Natural killer cell (primary cell): ENCODE measurements around the gene SPTBN4. TPM values are rescaled to one million over a fixed set of nuclear protein-coding genes. Genes with fewer than 3 reads are reported as not detected.
A peak's percentile ranks its signal among the peaks of the same experiment; 100 is the strongest.

Experiments used
- ATAC-seq, 3 donors: fragments of 150-1000 bp in 2 of 3; fragments of 200-7000 bp in 1 of 3; cut with Tn5 transposase; 1 replicate in 1 of 3; 2 replicates in 2 of 3; pipeline ENCODE4 v1.10.0; 2021; ENCODE audit warnings: mild to moderate bottlenecking in 2 of 3, moderate library complexity in 2 of 3
- DNase-seq, 2 donors: peaks; one replicate each; pipeline versions ENCODE4 v3.0.0 to v3.0.0-alpha.2; 2013 to 2021; ENCODE audit warnings: mixed read lengths in 1 of 2
- H3K27ac ChIP-seq: one replicate; pipeline ENCODE4 v1.5.1; 2013; ENCODE audit warnings: mild to moderate bottlenecking, low read length
- H3K27me3 ChIP-seq: one replicate; pipeline ENCODE4 v1.6.1; 2013; ENCODE audit warnings: low read length; ENCODE audit not compliant: control insufficient read depth, insufficient read depth
- H3K36me3 ChIP-seq: one replicate; pipeline ENCODE4 v1.6.1; 2013; ENCODE audit warnings: low read length; ENCODE audit not compliant: control insufficient read depth, insufficient read depth
- H3K4me1 ChIP-seq: one replicate; pipeline ENCODE4 v1.6.1; 2013; ENCODE audit warnings: low read length; ENCODE audit not compliant: control insufficient read depth, insufficient read depth
- H3K4me3 ChIP-seq: one replicate; pipeline ENCODE4 v1.5.1; 2013; ENCODE audit warnings: low read length
- H3K9me3 ChIP-seq: one replicate; pipeline ENCODE4 v1.6.1; 2013; ENCODE audit warnings: low read length; ENCODE audit not compliant: control insufficient read depth, insufficient read depth
- H3K27ac Mint-ChIP-seq, 2 donors: one replicate each; pipeline ENCODE4 v1.8.0; 2022; ENCODE audit warnings: mild to moderate bottlenecking in 2 of 2, mixed read lengths in 2 of 2, moderate library complexity in 1 of 2
- H3K27me3 Mint-ChIP-seq, 2 donors: one replicate each; pipeline ENCODE4 v1.8.0; 2022; ENCODE audit warnings: low read depth in 2 of 2, mixed read lengths in 2 of 2
- H3K36me3 Mint-ChIP-seq: one replicate; pipeline ENCODE4 v1.8.0; 2022; ENCODE audit warnings: mixed read lengths
- H3K4me1 Mint-ChIP-seq, 2 donors: one replicate each; pipeline ENCODE4 v1.8.0; 2022; ENCODE audit warnings: mixed read lengths in 2 of 2
- H3K4me3 Mint-ChIP-seq: one replicate; pipeline ENCODE4 v1.8.0; 2022; ENCODE audit warnings: mild to moderate bottlenecking, moderate library complexity, mixed read lengths
- H3K9me3 Mint-ChIP-seq, 2 donors: one replicate each; pipeline ENCODE4 v1.8.0; 2022; ENCODE audit warnings: mixed read lengths in 2 of 2
- CTCF ChIP-seq: fragments of 200-600 bp; IDR thresholded peaks from one replicate; pipeline ENCODE4 v1.8.0; 2022; ENCODE audit warnings: antibody characterized with exemption
- WGBS: methylation state at CpG from one replicate; pipeline ENCODE4 v1.1.7; 2013; ENCODE audit warnings: missing lambda C conversion rate; ENCODE audit not compliant: insufficient coverage; 5-methylcytosine and 5-hydroxymethylcytosine counted together
- intact Hi-C: fragments of 100-400 bp; cut with micrococcal nuclease; formaldehyde crosslinking; loops from one replicate; pipeline ENCODE4 v1.14.2; 2022
- total RNA-seq, 4 donors: library from RNA; stranded (reverse); fragments of 120-200 nt in 1 of 4; gene quantifications; one replicate each; pipeline versions ENCODE4 v1.2.3 to v1.2.4, GENCODE V29; 2013 to 2022

The SPTBN4 gene
- total RNA-seq, 3 donors from 2014 or later (not counting 1 experiment from before 2014, with no cell fraction given) = 0.16 to 0.63 (median 0.31) TPM

- intact Hi-C loops = loop anchor here (5.0 kb wide), 1 partner anchor 176 kb away; no protein-coding TSS in a partner anchor
- ATAC-seq (peak; percentile 49 to 75 (median 55)), DNase-seq (peak; percentile 79 to 81)
- peak overlapping the region; percentile 88 for H3K4me3 ChIP-seq
- no peaks in the 10 kb centered on the region for H3K27me3 ChIP-seq
- Mint-ChIP-seq H3K27me3 (no peaks in the 10 kb centered on the region), H3K4me3 (peak overlapping the region; percentile 90), H3K27ac (peak overlapping the region; percentile 82 to 88), H3K36me3 (no peaks in the 10 kb centered on the region), H3K9me3 (no peaks in the 10 kb centered on the region), H3K4me1 (peaks cover 38 to 56% of the 10 kb centered on the region in 2 donors)
- peaks cover 44% of the 10 kb centered on the region for H3K4me1 ChIP-seq
- peak overlapping the region; percentile 95 for H3K27ac ChIP-seq
- no peaks in the 10 kb centered on the region for H3K9me3 ChIP-seq
- H3K36me3 ChIP-seq = peaks cover 10% of the 10 kb centered on the region
- peak; percentile 95 for TF ChIP-seq CTCF
- WGBS = 1% methylated on average over 54 of the region's 56 CpGs
These were observed 45.7 kb upstream of the SPTBN4 start for GRCh38 chr19:40420766-40421765.

- Mint-ChIP-seq H3K9me3 (no peaks in the 10 kb centered on the region), H3K27me3 (no peaks in the 10 kb centered on the region), H3K36me3 (no peaks in the 10 kb centered on the region), H3K27ac (peak overlapping the region; percentile 45 to 82), H3K4me3 (peak overlapping the region; percentile 82), H3K4me1 (peaks cover 34 to 53% of the 10 kb centered on the region in 2 donors)
- ATAC-seq (no peak), DNase-seq (peak in 1 of 2 donors; percentile 21)
- H3K27me3 ChIP-seq = no peaks in the 10 kb centered on the region
- intact Hi-C loops = loop anchor here (5.0 kb wide), 1 partner anchor 175 kb away; no protein-coding TSS in a partner anchor
- no peak overlapping the region for H3K4me3 ChIP-seq
- peaks cover 37% of the 10 kb centered on the region for H3K4me1 ChIP-seq
- H3K27ac ChIP-seq = no peak overlapping the region
- H3K9me3 ChIP-seq = no peaks in the 10 kb centered on the region
- H3K36me3 ChIP-seq = peaks cover 10% of the 10 kb centered on the region
- WGBS = 97% methylated on average over 15 of the region's 16 CpGs
- TF ChIP-seq CTCF = no peak
These were observed 44.6 kb upstream of the SPTBN4 start for GRCh38 chr19:40421993-40422747.

DNA sequence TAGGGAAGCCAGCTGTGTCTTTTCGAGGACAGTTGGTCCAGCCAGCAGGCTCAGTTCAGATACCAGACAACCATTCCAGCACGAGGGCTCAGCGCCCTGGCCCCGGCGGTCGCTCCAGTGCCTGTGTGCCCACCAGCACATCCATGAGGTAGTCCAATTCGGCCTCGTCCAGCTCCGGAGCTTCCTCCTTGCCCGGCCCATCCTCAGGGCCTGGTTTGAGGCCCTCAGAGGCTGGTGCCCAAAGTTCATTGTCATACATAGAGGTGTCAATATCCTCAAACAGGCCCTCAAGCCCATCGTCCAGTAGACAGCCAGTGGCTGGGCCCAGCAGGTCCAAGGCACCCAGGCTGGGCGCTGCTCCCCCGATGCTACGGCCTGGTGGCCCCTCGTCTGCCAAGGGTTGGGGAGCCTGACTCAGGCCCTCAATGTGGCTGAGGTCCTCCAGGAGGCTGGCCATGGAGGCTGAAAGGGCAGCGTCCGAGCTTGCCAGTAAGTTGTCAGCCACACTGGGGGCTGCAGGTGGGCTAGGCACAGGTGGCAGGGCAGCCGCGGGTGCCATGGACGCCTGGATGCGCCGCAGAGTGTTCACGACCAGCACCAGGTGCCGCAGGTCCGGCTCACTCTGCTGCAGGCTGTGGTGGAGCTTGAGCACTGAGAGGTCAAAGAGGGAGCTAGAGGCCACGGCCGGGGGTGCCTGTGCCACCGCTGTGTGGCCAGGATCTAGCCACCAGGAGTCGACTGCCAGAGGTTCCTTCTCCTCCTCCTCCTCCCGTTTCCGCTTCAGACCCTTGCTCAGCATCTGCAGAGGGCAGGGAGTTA, 43.8 kb upstream of the SPTBN4 start:
- peaks cover 10% of the 10 kb centered on the region for H3K36me3 ChIP-seq
- peaks cover 27 to 45% of the 10 kb centered on the region in 2 donors for H3K4me1 Mint-ChIP-seq
- peak overlapping the region; percentile 62 for H3K4me3 Mint-ChIP-seq
- no peaks in the 10 kb centered on the region for H3K27me3 ChIP-seq
- TF ChIP-seq CTCF = no peak
- no peaks in the 10 kb centered on the region for H3K9me3 Mint-ChIP-seq
- H3K4me3 ChIP-seq = no peak overlapping the region
- no peak overlapping the region for H3K27ac ChIP-seq
- no peaks in the 10 kb centered on the region for H3K9me3 ChIP-seq
- DNase-seq = no peak
- intact Hi-C loops = loop anchor here (5.0 kb wide), 1 partner anchor 174 kb away; no protein-coding TSS in a partner anchor
- no peak for ATAC-seq
- peak overlapping the region; percentile 45 to 82 for H3K27ac Mint-ChIP-seq
- no peaks in the 10 kb centered on the region for H3K27me3 Mint-ChIP-seq
- 95% methylated on average over 29 of the region's 31 CpGs for WGBS
- H3K36me3 Mint-ChIP-seq = no peaks in the 10 kb centered on the region
- peaks cover 30% of the 10 kb centered on the region for H3K4me1 ChIP-seq
